ENCODE results near the gene NME4. TPM values are rescaled to one million over a fixed set of nuclear protein-coding genes. Genes with fewer than 3 reads are reported as not detected.
A peak's percentile ranks its signal among the peaks of the same experiment; 100 is the strongest.

Gene NME4
- total and polyA plus RNA-seq, 10 of the 15 experiments (the other 5 are each of a cell fraction or from before 2014, with no cell fraction given), result 11.0 to 235 (median 97.7) TPM

DNA sequence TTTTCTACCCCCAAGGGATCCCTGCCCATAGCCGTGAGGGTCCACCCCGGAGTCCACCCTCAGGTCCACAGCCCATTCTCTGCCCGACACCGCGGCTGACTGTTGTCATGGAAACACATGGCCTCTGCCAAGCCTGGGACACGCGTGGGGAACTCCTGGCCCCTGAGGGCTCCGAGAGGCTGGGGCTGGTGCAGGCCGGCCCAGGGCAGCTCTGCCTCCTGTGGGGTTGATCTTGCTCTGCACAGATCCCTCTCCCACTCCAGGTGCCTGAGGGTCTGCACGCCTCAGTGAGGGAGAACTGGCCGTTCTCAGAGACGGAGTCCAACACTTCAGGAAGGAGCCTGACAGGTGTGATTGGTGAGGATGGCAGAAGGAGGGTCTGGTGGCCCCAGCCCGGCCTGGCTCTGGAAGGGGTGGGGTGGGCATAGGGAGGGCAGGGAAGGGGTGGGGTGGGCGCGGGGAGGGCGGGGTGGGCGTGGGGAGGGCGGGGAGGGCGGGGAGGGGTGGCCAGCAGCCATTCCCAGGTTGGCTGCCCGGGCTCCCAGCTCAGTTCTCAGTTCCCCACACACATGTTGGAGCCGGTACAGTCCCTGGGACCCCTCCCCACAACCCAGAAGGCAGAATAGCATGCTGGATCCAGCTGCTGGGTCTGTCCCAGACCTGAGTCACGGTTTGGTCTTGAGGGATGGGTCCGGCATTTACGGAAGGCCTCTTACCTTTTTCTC lies 33.1 kb upstream of the NME4 start:
- intact Hi-C loops (cut with micrococcal nuclease; ENCODE audit: unreplicated experiment), result loop anchor here (2.0 kb wide), 1 partner anchor 257 kb away; no protein-coding TSS in a partner anchor

DNA sequence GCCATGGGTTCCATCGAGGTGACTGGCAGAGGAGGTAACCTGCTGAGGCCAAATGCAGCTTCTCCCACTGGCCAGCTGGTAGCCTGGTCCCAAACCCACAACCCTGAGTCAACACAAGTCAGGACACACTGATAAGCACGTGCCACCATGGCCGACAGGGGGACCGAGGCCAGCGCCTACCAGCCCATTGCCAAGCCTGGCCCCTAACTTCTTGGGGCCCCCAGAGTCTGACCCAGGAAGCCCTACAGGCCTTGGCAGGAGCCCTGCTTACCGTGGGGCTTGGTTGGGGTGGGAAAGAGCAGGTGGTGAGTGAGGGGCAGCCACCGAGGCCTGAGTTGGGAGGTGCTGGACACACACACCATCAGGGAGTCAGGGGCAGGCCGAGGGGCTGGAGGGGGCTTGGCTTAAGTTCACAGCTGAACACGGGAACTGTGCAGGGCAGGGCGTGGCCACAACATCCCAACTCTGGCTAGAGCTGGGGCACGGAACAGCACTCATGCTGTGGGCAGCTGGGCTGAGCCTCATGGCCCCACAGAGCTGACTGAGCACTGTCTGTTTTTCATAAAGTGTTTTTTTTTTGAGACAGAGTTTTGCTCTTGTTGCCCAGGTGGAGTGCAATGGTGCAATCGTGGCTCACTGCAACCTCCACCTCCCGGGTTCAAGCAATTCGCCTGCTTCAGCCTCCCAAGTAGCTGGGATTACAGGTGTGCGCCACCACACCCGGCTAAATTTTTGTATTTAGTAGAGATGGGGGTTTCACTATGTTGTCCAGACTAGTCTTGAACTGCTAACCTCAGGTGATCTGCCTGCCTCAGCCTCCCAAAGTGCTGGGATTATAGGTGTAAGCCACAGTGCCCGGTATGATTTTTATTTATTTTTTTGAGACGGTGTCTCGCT lies 32.2 kb upstream of the NME4 start:
- no peak overlapping the region for H3K27ac ChIP-seq (ENCODE audit: control insufficient read depth, insufficient read depth)
- H3K36me3 ChIP-seq (ENCODE audit: control insufficient read depth in 2 of 2, insufficient read depth in 2 of 2, low read length in 1 of 2), result peaks cover 5 to 14% of the 10 kb centered on the region in 2 experiments; a peak in 3 of 4 replicates
- no peak overlapping the region for H3K4me2 ChIP-seq (ENCODE audit: control insufficient read depth, insufficient read depth)
- H4K20me1 ChIP-seq (ENCODE audit: control insufficient read depth, insufficient read depth), result no peaks in the 10 kb centered on the region
- CTCF ChIA-PET, result interaction anchor here (0.7 to 2.5 kb wide), 3 partner anchors 258 to 299 kb away, joined by 3 to 5 read pairs (median 3); no protein-coding TSS in a partner anchor
- TF ChIP-seq POLR2A (IDR thresholded peaks at IDR 0.05; ENCODE audit: low read depth, low read length) (0 out of 2 replicates have a peak, but pooled peaks have one; percentile 15), RAD21 (IDR thresholded peaks at IDR 0.05; ENCODE audit: insufficient read depth, low read depth, low read length) (no peak), BHLHE40 (IDR thresholded peaks at IDR 0.05; ENCODE audit: borderline replicate concordance in 1 of 2, low read depth in 2 of 2, low read length in 1 of 2) (peak in 1 of 2 experiments; percentile 37; a peak in 1 of 4 replicates)
- TF ChIP-seq, protein P1, sequence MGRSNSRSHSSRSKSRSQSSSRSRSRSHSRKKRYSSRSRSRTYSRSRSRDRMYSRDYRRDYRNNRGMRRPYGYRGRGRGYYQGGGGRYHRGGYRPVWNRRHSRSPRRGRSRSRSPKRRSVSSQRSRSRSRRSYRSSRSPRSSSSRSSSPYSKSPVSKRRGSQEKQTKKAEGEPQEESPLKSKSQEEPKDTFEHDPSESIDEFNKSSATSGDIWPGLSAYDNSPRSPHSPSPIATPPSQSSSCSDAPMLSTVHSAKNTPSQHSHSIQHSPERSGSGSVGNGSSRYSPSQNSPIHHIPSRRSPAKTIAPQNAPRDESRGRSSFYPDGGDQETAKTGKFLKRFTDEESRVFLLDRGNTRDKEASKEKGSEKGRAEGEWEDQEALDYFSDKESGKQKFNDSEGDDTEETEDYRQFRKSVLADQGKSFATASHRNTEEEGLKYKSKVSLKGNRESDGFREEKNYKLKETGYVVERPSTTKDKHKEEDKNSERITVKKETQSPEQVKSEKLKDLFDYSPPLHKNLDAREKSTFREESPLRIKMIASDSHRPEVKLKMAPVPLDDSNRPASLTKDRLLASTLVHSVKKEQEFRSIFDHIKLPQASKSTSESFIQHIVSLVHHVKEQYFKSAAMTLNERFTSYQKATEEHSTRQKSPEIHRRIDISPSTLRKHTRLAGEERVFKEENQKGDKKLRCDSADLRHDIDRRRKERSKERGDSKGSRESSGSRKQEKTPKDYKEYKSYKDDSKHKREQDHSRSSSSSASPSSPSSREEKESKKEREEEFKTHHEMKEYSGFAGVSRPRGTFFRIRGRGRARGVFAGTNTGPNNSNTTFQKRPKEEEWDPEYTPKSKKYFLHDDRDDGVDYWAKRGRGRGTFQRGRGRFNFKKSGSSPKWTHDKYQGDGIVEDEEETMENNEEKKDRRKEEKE (IDR thresholded peaks at IDR 0.05), result no peak
- no peak overlapping the region for H2AFZ ChIP-seq (ENCODE audit: control insufficient read depth, low read depth, low read length)
- FAIRE-seq (no peak), ATAC-seq (no peak), DNase-seq (ENCODE audit: low read depth, low spot score) (no peak)
- in situ Hi-C loops (cut with MboI), result loop anchor here (5.0 kb wide), 1 partner anchor 258 kb away; no protein-coding TSS in a partner anchor
- no peaks in the 10 kb centered on the region for H3K9me3 ChIP-seq (replicated peaks; ENCODE audit: control insufficient read depth, insufficient read depth, low read length)
- no peak overlapping the region for H3K4me3 ChIP-seq
- BruUV-seq (replicated peaks), result no TSS peak
- H3K9ac ChIP-seq (ENCODE audit: control insufficient read depth, insufficient read depth, low read length), result no peak overlapping the region
- peaks cover 2% of the 10 kb centered on the region for H3K79me2 ChIP-seq (ENCODE audit: control insufficient read depth, insufficient read depth, low read length)
- no peaks in the 10 kb centered on the region for H3K27me3 ChIP-seq (replicated peaks in 1 of 2; ENCODE audit: control insufficient read depth in 2 of 2, insufficient read depth in 2 of 2, low read length in 1 of 2)
- SMC1A ChIA-PET (ENCODE audit: uncharacterized antibody, unreplicated experiment), result no interaction called here
- 70% methylated on average over 19 of the region's 19 CpGs for WGBS (ENCODE audit: insufficient coverage, insufficient replicate concordance, low lambda C conversion rate, missing lambda C conversion rate)
- H3K4me1 ChIP-seq (ENCODE audit: control insufficient read depth, insufficient read depth, low read length), result peaks cover 3% of the 10 kb centered on the region; the same call in 1 of the 2 replicates
- POLR2A ChIA-PET, result interaction anchor here (0.6 kb wide), 1 partner anchor 131 kb away, joined by 5 read pairs; no protein-coding TSS in a partner anchor
- intact Hi-C loops (cut with micrococcal nuclease; ENCODE audit: unreplicated experiment), result no loop called here
- RAD21 ChIA-PET (ENCODE audit: unreplicated experiment), result no interaction called here

More for the DNA sequence above, 33.1 kb upstream of the NME4 start:
- Histone ChIP-seq H3K79me2 (ENCODE audit: control insufficient read depth, insufficient read depth, low read length) (no peaks in the 10 kb centered on the region), H3K4me2 (ENCODE audit: control insufficient read depth, insufficient read depth) (no peak overlapping the region), H3K27ac (ENCODE audit: control insufficient read depth, insufficient read depth) (no peak overlapping the region), H4K20me1 (ENCODE audit: control insufficient read depth, insufficient read depth) (no peaks in the 10 kb centered on the region), H3K27me3 (replicated peaks in 1 of 2; ENCODE audit: control insufficient read depth in 2 of 2, insufficient read depth in 2 of 2, low read length in 1 of 2) (no peaks in the 10 kb centered on the region), H3K4me3 (no peak overlapping the region), H3K9me3 (replicated peaks; ENCODE audit: control insufficient read depth, insufficient read depth, low read length) (no peaks in the 10 kb centered on the region), H3K36me3 (ENCODE audit: control insufficient read depth in 2 of 2, insufficient read depth in 2 of 2, low read length in 1 of 2) (peaks cover 5 to 14% of the 10 kb centered on the region in 2 experiments; a peak in 3 of 4 replicates), H2AFZ (ENCODE audit: control insufficient read depth, low read depth, low read length) (no peak overlapping the region), H3K9ac (ENCODE audit: control insufficient read depth, insufficient read depth, low read length) (no peak overlapping the region), H3K4me1 (ENCODE audit: control insufficient read depth, insufficient read depth, low read length) (no peaks in the 10 kb centered on the region)
- BruUV-seq (replicated peaks), result no TSS peak
- no peak for DNase-seq (ENCODE audit: low read depth, low spot score)
- WGBS (ENCODE audit: insufficient coverage, insufficient replicate concordance, low lambda C conversion rate, missing lambda C conversion rate), result 29% methylated on average over 14 of the region's 24 CpGs
- SMC1A ChIA-PET (ENCODE audit: uncharacterized antibody, unreplicated experiment), result no interaction called here
- TF ChIP-seq POLR2A (IDR thresholded peaks at IDR 0.05; ENCODE audit: low read depth, low read length) (peak; percentile 44), TAF1 (IDR thresholded peaks at IDR 0.05; ENCODE audit: borderline replicate concordance, low read depth, low read length) (no peak), BMI1 (IDR thresholded peaks at IDR 0.05; ENCODE audit: borderline replicate concordance) (peak; percentile 67)
- POLR2A ChIA-PET, result no interaction called here
- CTCF ChIA-PET, result interaction anchor here (0.7 to 2.5 kb wide), 3 partner anchors 154 to 298 kb away, joined by 3 to 5 read pairs (median 3); no protein-coding TSS in a partner anchor
- in situ Hi-C loops (cut with MboI), result no loop called here
- ATAC-seq, result peak; percentile 9; the same call in 1 of the 3 replicates
- RAD21 ChIA-PET (ENCODE audit: unreplicated experiment), result interaction anchor here (1.2 kb wide), 1 partner anchor 257 kb away, joined by 4 read pairs; no protein-coding TSS in a partner anchor
- FAIRE-seq, result no peak
